Activated CD8-positive, alpha-beta memory T cell treated with anti-CD3 and anti-CD28 coated beads, Interleukin-2, amount 10 ng/mL, durations not matched to agents 7 days and 5 days (primary cell): ENCODE results near the gene RALB. TPM values are rescaled to one million over a fixed set of nuclear protein-coding genes. Genes with fewer than 3 reads are reported as not detected.
A peak's percentile ranks its signal among the peaks of the same experiment; 100 is the strongest.

ENCODE experiments used
- ATAC-seq: fragments of 150-1000 bp; cut with Tn5 transposase; one replicate; pipeline ENCODE4 v1.10.0; 2021; ENCODE audit warnings: moderate library complexity
- CTCF ChIA-PET: fragments of 350-600 bp; sonication (Branson Sonifier 250); formaldehyde crosslinking; loops from one replicate; lab custom pipeline; 2021; ENCODE audit warnings: antibody characterized with exemption; lab: Charles Lee
- DNase-seq: peaks from one replicate; pipeline ENCODE4 v3.0.0-alpha.2; 2020
- H3K27ac Mint-ChIP-seq: one replicate; pipeline ENCODE4 v1.8.0; 2021; ENCODE audit warnings: mild to moderate bottlenecking, mixed read lengths
- H3K27me3 Mint-ChIP-seq: one replicate; pipeline ENCODE4 v1.8.0; 2021; ENCODE audit warnings: mixed read lengths
- H3K36me3 Mint-ChIP-seq: one replicate; pipeline ENCODE4 v1.8.0; 2021; ENCODE audit warnings: mild to moderate bottlenecking, mixed read lengths
- H3K4me1 Mint-ChIP-seq: one replicate; pipeline ENCODE4 v1.8.0; 2021; ENCODE audit warnings: mixed read lengths
- H3K4me3 Mint-ChIP-seq: one replicate; pipeline ENCODE4 v1.8.0; 2021; ENCODE audit warnings: mild to moderate bottlenecking, moderate library complexity, mixed read lengths
- H3K9me3 Mint-ChIP-seq: one replicate; pipeline ENCODE4 v1.8.0; 2022; ENCODE audit warnings: low read depth, mixed read lengths
- total RNA-seq, 2 experiments: library from RNA; stranded (reverse); gene quantifications; one replicate each; pipeline ENCODE4 v1.2.3, GENCODE V29; 2021

RALB gene
- total RNA-seq, 2 experiments from 2014 or later = 36.7 to 41.8 TPM

GRCh38 chr2:120219291-120219690 lies 33.4 kb upstream of the RALB start:
- CTCF ChIA-PET = interaction anchor here (0.9 kb wide), 2 partner anchors 9 to 10 kb away, joined by 3 to 4 read pairs; no protein-coding TSS in a partner anchor
- no peak for ATAC-seq

GRCh38 chr2:120219766-120220165 lies 32.9 kb upstream of the RALB start:
- H3K27ac Mint-ChIP-seq = no peak overlapping the region
- H3K27me3 Mint-ChIP-seq = no peaks in the 10 kb centered on the region
- CTCF ChIA-PET = interaction anchor here (0.9 kb wide), 2 partner anchors 8 to 10 kb away, joined by 3 to 4 read pairs; no protein-coding TSS in a partner anchor
- H3K4me1 Mint-ChIP-seq = peaks cover 40% of the 10 kb centered on the region
- peaks cover 3% of the 10 kb centered on the region for H3K9me3 Mint-ChIP-seq
- no peak for ATAC-seq
- H3K4me3 Mint-ChIP-seq = no peak overlapping the region
- DNase-seq = no peak
- peaks cover 49% of the 10 kb centered on the region for H3K36me3 Mint-ChIP-seq

More at GRCh38 chr2:120219291-120219690, 33.4 kb upstream of the RALB start:
- H3K36me3 Mint-ChIP-seq = peaks cover 49% of the 10 kb centered on the region
- DNase-seq = peak; percentile 26
- peaks cover 35% of the 10 kb centered on the region for H3K4me1 Mint-ChIP-seq
- peaks cover 3% of the 10 kb centered on the region for H3K9me3 Mint-ChIP-seq
- no peak overlapping the region for H3K27ac Mint-ChIP-seq
- no peak overlapping the region for H3K4me3 Mint-ChIP-seq
- no peaks in the 10 kb centered on the region for H3K27me3 Mint-ChIP-seq

- CTCF ChIA-PET = interaction anchor here (1.0 to 1.5 kb wide), 2 partner anchors 15 to 92 kb away, joined by 3 to 7 read pairs; no protein-coding TSS in a partner anchor
Observed at GRCh38 chr2:120220756-120221155, 31.9 kb upstream of the RALB start.

GRCh38 chr2:120221616-120222015 lies 31.0 kb upstream of the RALB start:
- CTCF ChIA-PET = interaction anchor here (1.0 to 1.5 kb wide), 4 partner anchors 9 to 92 kb away, joined by 3 to 7 read pairs (median 3); no protein-coding TSS in a partner anchor
- Mint-ChIP-seq H3K27me3 (no peaks in the 10 kb centered on the region), H3K27ac (peak overlapping the region; percentile 9), H3K4me1 (peaks cover 57% of the 10 kb centered on the region), H3K36me3 (peaks cover 51% of the 10 kb centered on the region), H3K9me3 (no peaks in the 10 kb centered on the region), H3K4me3 (peak overlapping the region; percentile 34)
- DNase-seq (peak; percentile 37), ATAC-seq (no peak)

More at GRCh38 chr2:120220756-120221155, 31.9 kb upstream of the RALB start:
- no peak overlapping the region for H3K4me3 Mint-ChIP-seq
- peaks cover 3% of the 10 kb centered on the region for H3K9me3 Mint-ChIP-seq
- H3K27ac Mint-ChIP-seq = no peak overlapping the region
- peaks cover 49% of the 10 kb centered on the region for H3K4me1 Mint-ChIP-seq
- DNase-seq (peak; percentile 31), ATAC-seq (no peak)
- H3K27me3 Mint-ChIP-seq = no peaks in the 10 kb centered on the region
- peaks cover 49% of the 10 kb centered on the region for H3K36me3 Mint-ChIP-seq

- no peaks in the 10 kb centered on the region for H3K27me3 Mint-ChIP-seq
- peak; percentile 41 for DNase-seq
- H3K4me1 Mint-ChIP-seq = peaks cover 65% of the 10 kb centered on the region
- no peak for ATAC-seq
- no peaks in the 10 kb centered on the region for H3K9me3 Mint-ChIP-seq
- peak overlapping the region; percentile 55 for H3K4me3 Mint-ChIP-seq
- peaks cover 52% of the 10 kb centered on the region for H3K36me3 Mint-ChIP-seq
- peak overlapping the region; percentile 78 for H3K27ac Mint-ChIP-seq
- CTCF ChIA-PET = interaction anchor here (0.7 to 1.5 kb wide), 11 partner anchors 8 to 467 kb away, joined by 3 to 7 read pairs (median 3); no protein-coding TSS in a partner anchor
Observed at GRCh38 chr2:120222186-120223033, 30.2 kb upstream of the RALB start.

- CTCF ChIA-PET = interaction anchor here (0.7 to 1.5 kb wide), 8 partner anchors 9 to 468 kb away, joined by 3 to 6 read pairs (median 3); no protein-coding TSS in a partner anchor
- peak within 1 kb of the TSS; percentile 78 for H3K4me3 Mint-ChIP-seq
- H3K9me3 Mint-ChIP-seq = no peaks in the 10 kb centered on the region
Observed at GRCh38 chr2:120223034-120223912, 29.4 kb upstream of the RALB start, which contains the start of gene TMEM185B. TMEM185B (minus strand) TSS chr2:120223400; CDS start chr2:120222976, 424 bp downstream.

GRCh38 chr2:120224256-120224655 lies 28.4 kb upstream of the RALB start:
- Mint-ChIP-seq H3K27me3 (no peaks in the 10 kb centered on the region), H3K4me1 (peaks cover 81% of the 10 kb centered on the region), H3K4me3 (peak overlapping the region; percentile 78), H3K27ac (peak overlapping the region; percentile 88), H3K9me3 (no peaks in the 10 kb centered on the region), H3K36me3 (peaks cover 53% of the 10 kb centered on the region)
- ATAC-seq (no peak), DNase-seq (no peak)
- CTCF ChIA-PET = interaction anchor here (1.4 to 1.5 kb wide), 2 partner anchors 89 to 90 kb away, joined by 3 to 6 read pairs; no protein-coding TSS in a partner anchor

More at GRCh38 chr2:120223034-120223912, 29.4 kb upstream of the RALB start, which contains the start of gene TMEM185B:
- Mint-ChIP-seq H3K27me3 (no peaks in the 10 kb centered on the region), H3K27ac (peak within 1 kb of the TSS; percentile 88), H3K4me1 (peaks cover 74% of the 10 kb centered on the region), H3K36me3 (peaks cover 52% of the 10 kb centered on the region)
- peak; percentile 96 for ATAC-seq
- DNase-seq = peak; percentile 92

GRCh38 chr2:120224735-120225548 lies 27.7 kb upstream of the RALB start:
- CTCF ChIA-PET = interaction anchor here (1.0 to 1.5 kb wide), 3 partner anchors 48 to 90 kb away, joined by 3 to 6 read pairs (median 3); no protein-coding TSS in a partner anchor

GRCh38 chr2:120225549-120226065 lies 27.0 kb upstream of the RALB start:
- CTCF ChIA-PET = interaction anchor here (1.0 to 1.5 kb wide), 2 partner anchors 49 to 88 kb away, joined by 3 to 6 read pairs; no protein-coding TSS in a partner anchor
- H3K4me1 Mint-ChIP-seq = peaks cover 86% of the 10 kb centered on the region
- H3K27me3 Mint-ChIP-seq = no peaks in the 10 kb centered on the region
- no peak for ATAC-seq
- no peak for DNase-seq
- no peaks in the 10 kb centered on the region for H3K9me3 Mint-ChIP-seq
- peaks cover 53% of the 10 kb centered on the region for H3K36me3 Mint-ChIP-seq
- H3K27ac Mint-ChIP-seq = peak overlapping the region; percentile 53
- H3K4me3 Mint-ChIP-seq = no peak overlapping the region

More at GRCh38 chr2:120224735-120225548, 27.7 kb upstream of the RALB start:
- peaks cover 52% of the 10 kb centered on the region for H3K36me3 Mint-ChIP-seq
- DNase-seq (no peak), ATAC-seq (no peak)
- peaks cover 86% of the 10 kb centered on the region for H3K4me1 Mint-ChIP-seq
- H3K9me3 Mint-ChIP-seq = no peaks in the 10 kb centered on the region
- no peaks in the 10 kb centered on the region for H3K27me3 Mint-ChIP-seq
- peak overlapping the region; percentile 88 for H3K27ac Mint-ChIP-seq
- H3K4me3 Mint-ChIP-seq = peak overlapping the region; percentile 78

- CTCF ChIA-PET = interaction anchor here (1.2 kb wide), 1 partner anchor 87 kb away, joined by 3 read pairs; no protein-coding TSS in a partner anchor
- H3K27ac Mint-ChIP-seq = peak overlapping the region; percentile 14
- no peak for DNase-seq
- peaks cover 53% of the 10 kb centered on the region for H3K36me3 Mint-ChIP-seq
- no peak for ATAC-seq
- peaks cover 83% of the 10 kb centered on the region for H3K4me1 Mint-ChIP-seq
- H3K27me3 Mint-ChIP-seq = no peaks in the 10 kb centered on the region
- H3K9me3 Mint-ChIP-seq = no peaks in the 10 kb centered on the region
- H3K4me3 Mint-ChIP-seq = no peak overlapping the region
Observed at GRCh38 chr2:120226316-120226715, 26.3 kb upstream of the RALB start.

GRCh38 chr2:120227111-120227991 lies 25.3 kb upstream of the RALB start:
- no peak for DNase-seq
- CTCF ChIA-PET = interaction anchor here (1.0 to 1.5 kb wide), 6 partner anchors 8 to 86 kb away, joined by 3 to 7 read pairs (median 3); no protein-coding TSS in a partner anchor
- H3K36me3 Mint-ChIP-seq = peaks cover 51% of the 10 kb centered on the region
- ATAC-seq = no peak
- peak overlapping the region; percentile 18 for H3K27ac Mint-ChIP-seq
- H3K9me3 Mint-ChIP-seq = no peaks in the 10 kb centered on the region
- H3K27me3 Mint-ChIP-seq = no peaks in the 10 kb centered on the region
- H3K4me1 Mint-ChIP-seq = peaks cover 73% of the 10 kb centered on the region
- H3K4me3 Mint-ChIP-seq = no peak overlapping the region
